ENCODE measurements around the gene MYBPH.

DNA sequence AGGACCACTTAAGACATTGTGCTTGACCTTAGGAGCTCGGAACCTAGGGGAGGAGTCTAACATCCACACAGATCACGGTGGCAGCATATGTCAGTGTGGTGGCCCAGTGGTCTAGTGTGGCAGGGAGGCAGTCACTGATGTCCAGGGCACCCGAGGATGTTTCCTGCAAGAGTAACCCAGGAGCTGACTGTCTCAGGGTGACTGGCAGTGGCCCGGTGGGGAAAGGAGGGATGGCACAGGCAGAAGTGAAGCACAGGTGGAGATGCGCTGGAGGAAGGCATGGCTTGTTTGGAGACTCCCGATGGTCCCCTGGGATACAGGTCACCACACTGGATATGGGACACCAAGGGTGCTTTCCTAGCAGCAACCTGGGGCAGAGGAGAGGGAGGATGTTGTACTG lies 37.5 kb upstream of the MYBPH start:
- no peak for TF ChIP-seq POLR2A (IDR thresholded peaks at IDR 0.05)
- TF ChIP-seq, protein P1, sequence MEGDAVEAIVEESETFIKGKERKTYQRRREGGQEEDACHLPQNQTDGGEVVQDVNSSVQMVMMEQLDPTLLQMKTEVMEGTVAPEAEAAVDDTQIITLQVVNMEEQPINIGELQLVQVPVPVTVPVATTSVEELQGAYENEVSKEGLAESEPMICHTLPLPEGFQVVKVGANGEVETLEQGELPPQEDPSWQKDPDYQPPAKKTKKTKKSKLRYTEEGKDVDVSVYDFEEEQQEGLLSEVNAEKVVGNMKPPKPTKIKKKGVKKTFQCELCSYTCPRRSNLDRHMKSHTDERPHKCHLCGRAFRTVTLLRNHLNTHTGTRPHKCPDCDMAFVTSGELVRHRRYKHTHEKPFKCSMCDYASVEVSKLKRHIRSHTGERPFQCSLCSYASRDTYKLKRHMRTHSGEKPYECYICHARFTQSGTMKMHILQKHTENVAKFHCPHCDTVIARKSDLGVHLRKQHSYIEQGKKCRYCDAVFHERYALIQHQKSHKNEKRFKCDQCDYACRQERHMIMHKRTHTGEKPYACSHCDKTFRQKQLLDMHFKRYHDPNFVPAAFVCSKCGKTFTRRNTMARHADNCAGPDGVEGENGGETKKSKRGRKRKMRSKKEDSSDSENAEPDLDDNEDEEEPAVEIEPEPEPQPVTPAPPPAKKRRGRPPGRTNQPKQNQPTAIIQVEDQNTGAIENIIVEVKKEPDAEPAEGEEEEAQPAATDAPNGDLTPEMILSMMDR (IDR thresholded peaks at IDR 0.05): no peak
